SU-DHL-6 (cell line): ENCODE measurements around the gene S100A9.

Source experiments
- H2AFZ ChIP-seq: fragments of 200-600 bp; sonication (generic); 2 replicates; pipeline ENCODE4 v1.6.1; 2014; ENCODE audit warnings: low read depth, mild to moderate bottlenecking, moderate library complexity, mixed read lengths, antibody characterized with exemption, low read length; ENCODE audit not compliant: severe bottlenecking
- H3F3A ChIP-seq: fragments of 200-600 bp; shearing (Covaris generic); 2 replicates; pipeline ENCODE4 v1.6.0; 2016; ENCODE audit warnings: antibody characterized with exemption, mild to moderate bottlenecking; ENCODE audit not compliant: insufficient read depth
- H3K27ac ChIP-seq: fragments of 200-600 bp; sonication (generic); 2 replicates; pipeline ENCODE4 v1.5.1; 2016; ENCODE audit warnings: low read depth, mild to moderate bottlenecking, low read length, moderate library complexity, mixed read lengths
- H3K27me3 ChIP-seq: fragments of 200-600 bp; sonication (generic), shearing (Covaris generic); 2 replicates; pipeline ENCODE4 v1.6.0; 2014; ENCODE audit warnings: mild to moderate bottlenecking, low read length
- H3K36me3 ChIP-seq: fragments of 200-600 bp; sonication (generic); 2 replicates; pipeline ENCODE4 v1.6.1; 2014; ENCODE audit warnings: mild to moderate bottlenecking, low read length, mixed read lengths
- H3K4me2 ChIP-seq: fragments of 300-600, 200-600 bp; shearing (Covaris generic), sonication (generic); 2 replicates; pipeline ENCODE4 v1.6.0; 2014; ENCODE audit warnings: low read length, low read depth, mild to moderate bottlenecking; ENCODE audit not compliant: poor library complexity, severe bottlenecking
- H3K4me3 ChIP-seq: fragments of 200-600 bp; sonication (generic); 2 replicates; pipeline ENCODE4 v1.5.1; 2014; ENCODE audit warnings: antibody characterized with exemption, low read length, mild to moderate bottlenecking, mixed read lengths; ENCODE audit not compliant: insufficient read depth, poor library complexity, severe bottlenecking
- H3K79me2 ChIP-seq: fragments of 200-600 bp; sonication (generic); 2 replicates; pipeline ENCODE4 v1.6.1; 2014; ENCODE audit warnings: mild to moderate bottlenecking, low read length, moderate library complexity; ENCODE audit not compliant: insufficient read depth
- H3K9ac ChIP-seq: fragments of 200-600 bp; sonication (generic); 2 replicates; pipeline ENCODE4 v1.7.0; 2014; ENCODE audit warnings: mild to moderate bottlenecking, low read length
- H3K9me2 ChIP-seq: fragments of 200-600 bp; sonication (generic); replicated peaks from 2 replicates; pipeline ENCODE4 v1.6.1; 2014; ENCODE audit warnings: low read length; ENCODE audit not compliant: insufficient read depth
- H3K9me3 ChIP-seq: fragments of 200-600 bp; sonication (generic); 2 replicates; pipeline ENCODE4 v1.6.1; 2014; ENCODE audit warnings: low read length, mixed read lengths; ENCODE audit not compliant: insufficient read depth
- H4K20me1 ChIP-seq: fragments of 200-600 bp; sonication (generic); 2 replicates; pipeline ENCODE4 v1.6.1; 2014; ENCODE audit warnings: low read depth, mild to moderate bottlenecking, antibody characterized with exemption, low read length, moderate library complexity, mixed read lengths
- CTCF ChIP-seq: fragments of 200-600 bp; sonication (generic); IDR thresholded peaks from one replicate; pipeline ENCODE4 v1.5.1; 2017; ENCODE audit warnings: antibody characterized with exemption, mild to moderate bottlenecking, low read length, moderate library complexity; ENCODE audit not compliant: insufficient read depth, poor library complexity, severe bottlenecking
- EZH2phosphoT487 ChIP-seq: fragments of 200-600 bp; sonication (generic), shearing (Covaris generic); conservative IDR thresholded peaks from 2 replicates; pipeline ENCODE4 v1.6.1; 2018; ENCODE audit warnings: mild to moderate bottlenecking, antibody characterized with exemption, low read length, moderate library complexity, mixed read lengths

Gene S100A9

GRCh38 chr1:153393926-153394325 lies 36.3 kb downstream of the S100A9 start:
- Histone ChIP-seq H2AFZ (no peak overlapping the region), H3K27me3 (no peaks in the 10 kb centered on the region), H3K79me2 (no peaks in the 10 kb centered on the region), H3K9ac (no peak overlapping the region), H3K9me2 (no peaks in the 10 kb centered on the region), H3K27ac (no peak overlapping the region), H3K9me3 (no peaks in the 10 kb centered on the region), H3K36me3 (no peaks in the 10 kb centered on the region), H4K20me1 (no peaks in the 10 kb centered on the region), H3K4me2 (no peak overlapping the region), H3K4me3 (no peak overlapping the region), H3F3A (no peaks in the 10 kb centered on the region)
- TF ChIP-seq EZH2phosphoT487 (no peak), CTCF (no peak)

DNA sequence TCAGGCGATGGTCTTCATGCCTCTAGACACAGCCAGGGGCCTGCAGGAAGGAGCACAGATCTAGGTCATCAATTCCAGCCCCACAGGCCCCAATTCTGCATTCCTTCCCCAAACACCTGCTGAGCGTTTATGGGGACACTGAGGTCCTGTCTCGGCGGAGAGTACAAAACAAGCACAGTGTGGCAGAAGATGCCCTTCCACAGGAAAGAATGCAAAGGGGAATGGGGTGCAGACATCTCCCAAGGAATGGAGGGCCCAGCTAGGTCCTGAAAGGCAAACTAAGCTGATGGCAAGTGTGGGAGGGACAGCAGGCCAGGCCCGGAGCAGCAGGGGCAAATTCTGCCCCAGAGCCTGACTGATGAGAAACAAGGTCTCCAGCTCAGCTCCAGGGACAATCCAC lies 36.7 kb downstream of the S100A9 start:
- Histone ChIP-seq H3K4me2 (no peak overlapping the region), H3K79me2 (no peaks in the 10 kb centered on the region), H3K9me2 (no peaks in the 10 kb centered on the region), H3K27me3 (no peaks in the 10 kb centered on the region), H3K4me3 (no peak overlapping the region), H4K20me1 (no peaks in the 10 kb centered on the region), H3K27ac (no peak overlapping the region), H3K36me3 (no peaks in the 10 kb centered on the region), H3K9ac (no peak overlapping the region), H3F3A (no peaks in the 10 kb centered on the region), H2AFZ (no peak overlapping the region), H3K9me3 (no peaks in the 10 kb centered on the region)
- TF ChIP-seq EZH2phosphoT487 (no peak), CTCF (no peak)

GRCh38 chr1:153395136-153395685 lies 37.6 kb downstream of the S100A9 start:
- no peaks in the 10 kb centered on the region for H3K36me3 ChIP-seq
- H3K9me2 ChIP-seq = no peaks in the 10 kb centered on the region
- H3K4me3 ChIP-seq = no peak overlapping the region
- TF ChIP-seq EZH2phosphoT487 = no peak
- TF ChIP-seq CTCF = no peak
- no peak overlapping the region for H2AFZ ChIP-seq
- no peak overlapping the region for H3K4me2 ChIP-seq
- no peak overlapping the region for H3K27ac ChIP-seq
- no peaks in the 10 kb centered on the region for H3K79me2 ChIP-seq
- H3K9me3 ChIP-seq = no peaks in the 10 kb centered on the region
- H3F3A ChIP-seq = no peaks in the 10 kb centered on the region
- no peaks in the 10 kb centered on the region for H4K20me1 ChIP-seq
- no peak overlapping the region for H3K9ac ChIP-seq
- no peaks in the 10 kb centered on the region for H3K27me3 ChIP-seq

DNA sequence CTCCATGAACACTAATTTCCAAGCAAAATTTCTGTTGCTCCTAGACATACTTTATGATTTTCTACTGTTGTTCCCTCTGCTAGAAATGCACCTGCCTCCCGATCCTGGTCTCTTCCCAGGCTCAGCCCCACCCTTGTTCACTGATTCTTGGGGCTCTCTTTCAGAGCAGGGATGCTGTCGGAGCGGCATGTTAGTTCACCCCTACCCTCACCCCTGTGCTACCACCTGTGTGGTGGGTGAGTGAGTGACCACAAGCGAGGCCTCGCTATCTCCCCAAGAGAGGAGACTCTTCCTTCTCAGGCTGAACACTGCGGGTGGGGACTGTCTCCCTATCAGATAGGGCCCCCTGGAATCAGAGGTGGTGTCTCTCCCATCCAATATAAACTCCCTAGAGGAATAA lies 38.1 kb downstream of the S100A9 start:
- no peak overlapping the region for H3K4me2 ChIP-seq
- no peak for TF ChIP-seq EZH2phosphoT487
- no peak for TF ChIP-seq CTCF
- no peaks in the 10 kb centered on the region for H4K20me1 ChIP-seq
- H3F3A ChIP-seq = no peaks in the 10 kb centered on the region
- H3K79me2 ChIP-seq = no peaks in the 10 kb centered on the region
- no peaks in the 10 kb centered on the region for H3K9me3 ChIP-seq
- no peaks in the 10 kb centered on the region for H3K36me3 ChIP-seq
- H3K27ac ChIP-seq = no peak overlapping the region
- no peak overlapping the region for H2AFZ ChIP-seq
- no peaks in the 10 kb centered on the region for H3K9me2 ChIP-seq
- H3K27me3 ChIP-seq = no peaks in the 10 kb centered on the region
- H3K4me3 ChIP-seq = no peak overlapping the region
- H3K9ac ChIP-seq = no peak overlapping the region
